Measurements from ENCODE around the gene KCNK15. TPM values are rescaled to one million over a fixed set of nuclear protein-coding genes. Genes with fewer than 3 reads are reported as not detected.

Gene KCNK15
- total RNA-seq, 1 experiment from 2014 or later: 0.33 TPM

GRCh38 chr20:44790638-44791393 is 45.2 kb downstream of the KCNK15 start:
- Histone ChIP-seq H3K4ac (ENCODE audit: low read depth, low read length) (no peak overlapping the region), H4K20me1 (ENCODE audit: control insufficient read depth, insufficient read depth, insufficient read length) (no peaks in the 10 kb centered on the region), H4K5ac (ENCODE audit: insufficient read length, low read depth, low read length) (no peak overlapping the region), H3K4me2 (ENCODE audit: insufficient read depth, insufficient read length, low read length) (no peak overlapping the region), H2AK5ac (ENCODE audit: insufficient read length, low read length) (no peak overlapping the region), H3K79me1 (ENCODE audit: insufficient read depth, low read depth, low read length, poor library complexity, severe bottlenecking) (no peaks in the 10 kb centered on the region), H2BK5ac (ENCODE audit: insufficient read length, low read length) (no peak overlapping the region), H3K27me3 (ENCODE audit: insufficient read depth, low read length) (no peaks in the 10 kb centered on the region), H3K9ac (ENCODE audit: extremely low read depth, insufficient read length, low read length) (no peak overlapping the region), H3K27ac (ENCODE audit: insufficient read length, low read depth, low read length) (no peak overlapping the region), H3K56ac (ENCODE audit: insufficient read length, low read depth, low read length) (no peak overlapping the region), H3K23me2 (ENCODE audit: insufficient read length, low read depth, low read length, poor library complexity, severe bottlenecking) (no peaks in the 10 kb centered on the region), H2BK15ac (ENCODE audit: low read depth, low read length) (no peak overlapping the region), H3K9me3 (ENCODE audit: control insufficient read depth, low read depth, low read length) (no peaks in the 10 kb centered on the region), H4K8ac (replicated peaks; ENCODE audit: insufficient read length, low read depth, low read length) (no peak overlapping the region), H2BK20ac (ENCODE audit: low read depth, low read length, poor library complexity, severe bottlenecking) (no peak overlapping the region), H2AFZ (ENCODE audit: low read length) (no peak overlapping the region), H3K18ac (ENCODE audit: insufficient read length, low read depth, low read length) (no peak overlapping the region), H3K14ac (ENCODE audit: insufficient read depth, low read length) (no peak overlapping the region), H3T11ph (ENCODE audit: low read length) (no peak overlapping the region), H2BK12ac (ENCODE audit: insufficient read length, low read depth, low read length) (no peak overlapping the region), H3K4me1 (ENCODE audit: insufficient read depth, low read length) (peaks cover 10% of the 10 kb centered on the region; the same call in 1 of the 2 replicates), H4K91ac (ENCODE audit: insufficient read length, low read depth, low read length) (no peak overlapping the region), H3K23ac (ENCODE audit: insufficient read length, low read depth, low read length) (no peak overlapping the region), H3K79me2 (ENCODE audit: insufficient read depth, low read length) (no peaks in the 10 kb centered on the region), H2BK120ac (ENCODE audit: low read depth, low read length, poor library complexity, severe bottlenecking) (no peak overlapping the region)
- Mint-ChIP-seq H3K36me3 (ENCODE audit: insufficient read depth in 1 of 3, low read depth in 3 of 3) (peaks cover 0 to 4% (median 0%) of the 10 kb centered on the region in 3 experiments; a peak in 1 of 7 replicates), H3K4me1 (peaks cover 19 to 37% of the 10 kb centered on the region in 2 experiments), H3K4me3 (no peak overlapping the region), H3K27me3 (ENCODE audit: low read depth) (no peaks in the 10 kb centered on the region), H3K27ac (peak overlapping the region in 1 of 3 experiments; percentile 81; a peak in 3 of 7 replicates), H3K9me3 (no peaks in the 10 kb centered on the region)
- no peak for DNase-seq
- no peak for TF ChIP-seq CTCF (conservative IDR thresholded peaks at IDR 0.05)
- no CpG with 5 or more reads among the region's 11 CpGs for WGBS (ENCODE audit: extremely low coverage, insufficient read length, low lambda C conversion rate)
